H9 (cell line): ENCODE measurements around the gene MOCS3. TPM values are rescaled to one million over a fixed set of nuclear protein-coding genes. Genes with fewer than 3 reads are reported as not detected.

Experiments
- DNase-seq: peaks from one replicate; pipeline ENCODE4 v3.0.0-alpha.2; 2017
- H2AFZ ChIP-seq: one replicate; pipeline ENCODE4 v1.6.1; 2013; ENCODE audit warnings: mild to moderate bottlenecking, low read length, control low read depth, moderate library complexity
- H2AK5ac ChIP-seq: 2 replicates; pipeline ENCODE4 v1.6.1; 2013; ENCODE audit warnings: low read length, control low read depth, mixed read lengths; ENCODE audit not compliant: insufficient read length
- H2BK120ac ChIP-seq: one replicate; pipeline ENCODE4 v1.6.1; 2013; ENCODE audit warnings: low read depth, mild to moderate bottlenecking, low read length, control low read depth, inconsistent platforms; ENCODE audit not compliant: poor library complexity, severe bottlenecking
- H2BK12ac ChIP-seq: 2 replicates; pipeline ENCODE4 v1.6.1; 2013; ENCODE audit warnings: low read length, control low read depth, mixed read lengths, low read depth; ENCODE audit not compliant: insufficient read length
- H2BK15ac ChIP-seq: 2 replicates; pipeline ENCODE4 v1.6.1; 2013; ENCODE audit warnings: low read depth, low read length, control low read depth
- H2BK20ac ChIP-seq: one replicate; pipeline ENCODE4 v1.6.1; 2013; ENCODE audit warnings: low read depth, mild to moderate bottlenecking, low read length, control low read depth, inconsistent platforms; ENCODE audit not compliant: poor library complexity, severe bottlenecking
- H2BK5ac ChIP-seq: 2 replicates; pipeline ENCODE4 v1.6.1; 2013; ENCODE audit warnings: low read length, control low read depth, mixed read lengths; ENCODE audit not compliant: insufficient read length
- H3K14ac ChIP-seq: 2 replicates; pipeline ENCODE4 v1.6.1; 2013; ENCODE audit warnings: low read length, control low read depth; ENCODE audit not compliant: insufficient read depth
- H3K18ac ChIP-seq: 2 replicates; pipeline ENCODE4 v1.6.1; 2013; ENCODE audit warnings: low read depth, mild to moderate bottlenecking, mixed read lengths, low read length, control low read depth; ENCODE audit not compliant: insufficient read length
- H3K23ac ChIP-seq: 2 replicates; pipeline ENCODE4 v1.6.1; 2013; ENCODE audit warnings: low read length, control low read depth, mixed read lengths, low read depth; ENCODE audit not compliant: insufficient read length
- H3K23me2 ChIP-seq: 2 replicates; pipeline ENCODE4 v1.6.1; 2013; ENCODE audit warnings: low read depth, mild to moderate bottlenecking, mixed read lengths, low read length, control low read depth; ENCODE audit not compliant: insufficient read length, poor library complexity, severe bottlenecking
- H3K27ac ChIP-seq: 2 replicates; pipeline ENCODE4 v1.5.1; 2013; ENCODE audit warnings: low read length, control low read depth, mixed read lengths, low read depth; ENCODE audit not compliant: insufficient read length
- H3K27me3 ChIP-seq: 2 replicates; pipeline ENCODE4 v1.6.1; 2013; ENCODE audit warnings: low read length, control low read depth, inconsistent platforms; ENCODE audit not compliant: insufficient read depth
- H3K4ac ChIP-seq: 2 replicates; pipeline ENCODE4 v1.6.1; 2013; ENCODE audit warnings: low read depth, mild to moderate bottlenecking, control low read depth, inconsistent platforms, low read length, moderate library complexity
- H3K4me1 ChIP-seq: 2 replicates; pipeline ENCODE4 v1.6.1; 2013; ENCODE audit warnings: low read length, control low read depth, inconsistent platforms; ENCODE audit not compliant: insufficient read depth
- H3K4me2 ChIP-seq: 2 replicates; pipeline ENCODE4 v1.6.1; 2013; ENCODE audit warnings: low read length, control low read depth, mixed read lengths; ENCODE audit not compliant: insufficient read length, insufficient read depth
- H3K56ac ChIP-seq: 2 replicates; pipeline ENCODE4 v1.6.1; 2013; ENCODE audit warnings: low read depth, mild to moderate bottlenecking, mixed read lengths, low read length, control low read depth; ENCODE audit not compliant: insufficient read length
- H3K79me1 ChIP-seq: 2 replicates; pipeline ENCODE4 v1.6.1; 2013; ENCODE audit warnings: low read depth, mild to moderate bottlenecking, moderate library complexity, low read length, control low read depth, inconsistent platforms; ENCODE audit not compliant: insufficient read depth, poor library complexity, severe bottlenecking
- H3K79me2 ChIP-seq: 2 replicates; pipeline ENCODE4 v1.6.1; 2013; ENCODE audit warnings: low read length, control low read depth, inconsistent platforms; ENCODE audit not compliant: insufficient read depth
- H3K9ac ChIP-seq: 2 replicates; pipeline ENCODE4 v1.6.1; 2013; ENCODE audit warnings: low read length, control low read depth, mixed read lengths; ENCODE audit not compliant: insufficient read length; ENCODE audit errors: extremely low read depth
- H3K9me3 ChIP-seq: one replicate; pipeline ENCODE4 v1.6.1; 2013; ENCODE audit warnings: low read depth, low read length, inconsistent platforms; ENCODE audit not compliant: control insufficient read depth
- H3T11ph ChIP-seq: one replicate; pipeline ENCODE4 v1.6.1; 2013; ENCODE audit warnings: mild to moderate bottlenecking, low read length, control low read depth, inconsistent platforms
- H4K20me1 ChIP-seq: one replicate; pipeline ENCODE4 v1.6.1; 2013; ENCODE audit not compliant: control insufficient read depth, insufficient read length, insufficient read depth
- H4K5ac ChIP-seq: 2 replicates; pipeline ENCODE4 v1.6.1; 2013; ENCODE audit warnings: low read depth, mild to moderate bottlenecking, mixed read lengths, low read length, control low read depth; ENCODE audit not compliant: insufficient read length
- H4K8ac ChIP-seq: replicated peaks from 2 replicates; pipeline ENCODE4 v1.6.1; 2013; ENCODE audit warnings: low read length, control low read depth, mixed read lengths, low read depth; ENCODE audit not compliant: insufficient read length
- H4K91ac ChIP-seq: 2 replicates; pipeline ENCODE4 v1.6.1; 2013; ENCODE audit warnings: low read depth, mild to moderate bottlenecking, moderate library complexity, mixed read lengths, low read length, control low read depth; ENCODE audit not compliant: insufficient read length
- H3K27ac Mint-ChIP-seq, 3 experiments: 2 replicates in 2 of 3; 3 replicates in 1 of 3; pipeline ENCODE4 v1.8.0; 2020 to 2021; ENCODE audit warnings: mixed read lengths in 3 of 3, mild to moderate bottlenecking in 1 of 3, moderate library complexity in 1 of 3
- H3K27me3 Mint-ChIP-seq: 2 replicates; pipeline ENCODE4 v1.8.0; 2021; ENCODE audit warnings: low read depth, mild to moderate bottlenecking, moderate library complexity, mixed read lengths
- H3K36me3 Mint-ChIP-seq, 3 experiments: 2 replicates in 2 of 3; 3 replicates in 1 of 3; pipeline ENCODE4 v1.8.0; 2020 to 2021; ENCODE audit warnings: low read depth in 3 of 3, mixed read lengths in 3 of 3; ENCODE audit not compliant: insufficient read depth in 1 of 3
- H3K4me1 Mint-ChIP-seq, 2 experiments: 2 replicates each; pipeline ENCODE4 v1.8.0; 2020; ENCODE audit warnings: mixed read lengths in 2 of 2
- H3K4me3 Mint-ChIP-seq, 2 experiments: 2 replicates in 1 of 2; 3 replicates in 1 of 2; pipeline ENCODE4 v1.8.0; 2020 to 2021; ENCODE audit warnings: mild to moderate bottlenecking in 2 of 2, mixed read lengths in 2 of 2, moderate library complexity in 1 of 2
- H3K9me3 Mint-ChIP-seq, 2 experiments: 2 replicates in 1 of 2; 3 replicates in 1 of 2; pipeline ENCODE4 v1.8.0; 2020; ENCODE audit warnings: mild to moderate bottlenecking in 2 of 2, mixed read lengths in 2 of 2, moderate library complexity in 1 of 2
- WGBS: extraction: QIAGEN DNeasy Blood & Tissue Kit; methylation state at CpG from one replicate; pipeline ENCODE4 v1.1.7; 2013; ENCODE audit warnings: missing lambda C conversion rate, low lambda C conversion rate, mixed read lengths; ENCODE audit not compliant: insufficient read length; ENCODE audit errors: extremely low coverage; 5-methylcytosine and 5-hydroxymethylcytosine counted together
- total RNA-seq: library from RNA; stranded (reverse); gene quantifications from 2 replicates; pipeline ENCODE4 v1.2.1, GENCODE V29; 2021
- TF ChIP-seq, protein P1 (sequence below): fragments of 200-600 bp; sonication (generic); conservative IDR thresholded peaks from 3 replicates; pipeline ENCODE4 v1.8.0; 2021; ENCODE audit warnings: antibody characterized with exemption, mild to moderate bottlenecking

Gene MOCS3
- total RNA-seq, 1 experiment from 2014 or later, result 9.0 TPM

DNA sequence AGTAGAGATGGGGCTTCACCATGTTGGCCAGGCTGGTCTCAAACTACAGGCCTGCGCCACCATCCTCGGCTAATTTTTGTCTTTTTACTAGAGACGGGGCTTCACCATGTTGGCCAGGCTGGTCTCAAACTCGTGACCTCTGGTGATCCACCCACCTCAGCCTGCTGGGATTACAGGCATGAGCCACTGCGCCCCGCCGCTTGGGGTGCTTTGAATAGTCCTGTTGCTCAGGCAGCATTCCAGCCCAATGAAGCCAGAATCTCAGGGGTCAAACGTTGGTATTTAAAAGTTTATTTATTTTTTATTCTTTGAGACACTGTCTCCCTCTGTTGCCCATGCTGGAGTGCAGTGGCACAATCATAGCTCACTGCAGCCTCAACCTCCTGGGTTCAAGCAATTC is 11.3 kb downstream of the MOCS3 start:
- no peak overlapping the region for H3K18ac ChIP-seq
- H3K23ac ChIP-seq, result no peak overlapping the region
- H3K9ac ChIP-seq, result no peak overlapping the region
- no peak overlapping the region for H2BK12ac ChIP-seq
- no peak overlapping the region for H3K27ac Mint-ChIP-seq
- H2AFZ ChIP-seq, result no peak overlapping the region
- no peak overlapping the region for H3K4me2 ChIP-seq
- H4K5ac ChIP-seq, result no peak overlapping the region
- H3K79me1 ChIP-seq, result no peaks in the 10 kb centered on the region
- H4K20me1 ChIP-seq, result no peaks in the 10 kb centered on the region
- H3K27ac ChIP-seq, result no peak overlapping the region
- H3K4ac ChIP-seq, result no peak overlapping the region
- peaks cover 0 to 12% of the 10 kb centered on the region in 2 experiments; a peak in 1 of 4 replicates for H3K4me1 Mint-ChIP-seq
- no peak overlapping the region for H2BK20ac ChIP-seq
- no peaks in the 10 kb centered on the region for H3K23me2 ChIP-seq
- H2BK5ac ChIP-seq, result no peak overlapping the region
- WGBS, result no CpG with 5 or more reads among the region's 8 CpGs
- H3K27me3 ChIP-seq, result no peaks in the 10 kb centered on the region
- H3K9me3 Mint-ChIP-seq, result 0 out of 5 replicates have a peak, but pooled peaks cover 0 to 2% of the 10 kb centered on the region in 2 experiments
- no peak overlapping the region for H2BK120ac ChIP-seq
- no peak overlapping the region for H3T11ph ChIP-seq
- H2BK15ac ChIP-seq, result no peak overlapping the region
- DNase-seq, result no peak
- no peak overlapping the region for H3K4me3 Mint-ChIP-seq
- TF ChIP-seq, protein P1, sequence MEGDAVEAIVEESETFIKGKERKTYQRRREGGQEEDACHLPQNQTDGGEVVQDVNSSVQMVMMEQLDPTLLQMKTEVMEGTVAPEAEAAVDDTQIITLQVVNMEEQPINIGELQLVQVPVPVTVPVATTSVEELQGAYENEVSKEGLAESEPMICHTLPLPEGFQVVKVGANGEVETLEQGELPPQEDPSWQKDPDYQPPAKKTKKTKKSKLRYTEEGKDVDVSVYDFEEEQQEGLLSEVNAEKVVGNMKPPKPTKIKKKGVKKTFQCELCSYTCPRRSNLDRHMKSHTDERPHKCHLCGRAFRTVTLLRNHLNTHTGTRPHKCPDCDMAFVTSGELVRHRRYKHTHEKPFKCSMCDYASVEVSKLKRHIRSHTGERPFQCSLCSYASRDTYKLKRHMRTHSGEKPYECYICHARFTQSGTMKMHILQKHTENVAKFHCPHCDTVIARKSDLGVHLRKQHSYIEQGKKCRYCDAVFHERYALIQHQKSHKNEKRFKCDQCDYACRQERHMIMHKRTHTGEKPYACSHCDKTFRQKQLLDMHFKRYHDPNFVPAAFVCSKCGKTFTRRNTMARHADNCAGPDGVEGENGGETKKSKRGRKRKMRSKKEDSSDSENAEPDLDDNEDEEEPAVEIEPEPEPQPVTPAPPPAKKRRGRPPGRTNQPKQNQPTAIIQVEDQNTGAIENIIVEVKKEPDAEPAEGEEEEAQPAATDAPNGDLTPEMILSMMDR, result no peak
- H3K79me2 ChIP-seq, result no peaks in the 10 kb centered on the region
- no peak overlapping the region for H4K91ac ChIP-seq
- H3K56ac ChIP-seq, result no peak overlapping the region
- H4K8ac ChIP-seq, result no peak overlapping the region
- H3K9me3 ChIP-seq, result no peaks in the 10 kb centered on the region
- H3K36me3 Mint-ChIP-seq, result no peaks in the 10 kb centered on the region
- H3K4me1 ChIP-seq, result no peaks in the 10 kb centered on the region
- no peak overlapping the region for H3K14ac ChIP-seq
- H2AK5ac ChIP-seq, result no peak overlapping the region
- peaks cover 10% of the 10 kb centered on the region for H3K27me3 Mint-ChIP-seq
